ENCODE data around the gene CD40. TPM values are rescaled to one million over a fixed set of nuclear protein-coding genes. Genes with fewer than 3 reads are reported as not detected.

CD40 gene
- total and polyA plus RNA-seq, 10 of the 15 experiments (the other 5 are each of a cell fraction or from before 2014, with no cell fraction given), result 40.8 to 193 (median 89.5) TPM

DNA sequence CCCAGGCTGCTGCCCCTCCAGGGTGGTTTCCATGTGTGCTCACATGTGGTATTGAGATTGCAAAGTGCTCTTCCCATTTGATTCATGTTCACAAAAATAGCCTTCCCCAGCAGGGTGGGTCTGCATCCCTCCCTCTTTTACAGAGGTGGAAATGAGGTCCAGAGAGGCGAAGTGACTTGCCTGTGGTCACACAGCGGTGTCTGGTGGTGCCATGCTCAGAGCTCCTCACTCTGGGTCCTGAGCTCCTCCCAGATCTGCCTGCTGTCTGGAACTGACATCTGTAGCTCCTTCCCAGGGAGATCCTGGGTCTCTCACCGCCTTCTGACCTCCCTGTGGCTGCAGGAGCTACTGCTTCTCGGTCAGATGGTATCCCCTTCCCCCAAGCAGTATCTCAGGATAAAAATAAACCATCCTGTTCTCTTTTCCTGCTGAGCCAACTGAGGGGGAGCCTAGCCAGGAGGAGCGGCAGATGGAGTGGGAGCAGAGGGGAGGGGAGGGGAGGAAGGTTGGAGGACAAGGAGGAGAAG lies 11.9 kb downstream of the CD40 start (continued):
- TF ChIP-seq TARDBP (IDR thresholded peaks at IDR 0.05; ENCODE audit: borderline replicate concordance), result peak; percentile 65; the same call in 1 of the 2 replicates
- TF ChIP-seq MEF2A (IDR thresholded peaks at IDR 0.05; ENCODE audit: insufficient read depth, low read depth, low read length), result peak; percentile 78
- no peak for TF ChIP-seq SUZ12 (IDR thresholded peaks at IDR 0.05; ENCODE audit: unreplicated experiment)
- no peak for TF ChIP-seq MYC (IDR thresholded peaks at IDR 0.05; ENCODE audit: insufficient read depth, insufficient read length, insufficient replicate concordance, low read length, severe bottlenecking)
- 0 out of 2 replicates have a peak, but pooled peaks have one; percentile 44 for TF ChIP-seq CBX5 (IDR thresholded peaks at IDR 0.05; ENCODE audit: low read depth)
- no peak for TF ChIP-seq MTA2 (IDR thresholded peaks at IDR 0.05; ENCODE audit: low read depth)
- peak; percentile 16; the same call in 1 of the 2 replicates for TF ChIP-seq RELB (IDR thresholded peaks at IDR 0.05; ENCODE audit: low read depth)
- TF ChIP-seq EED (IDR thresholded peaks at IDR 0.05; ENCODE audit: low read depth), result peak; percentile 12; the same call in 1 of the 2 replicates
- 0 out of 2 replicates have a peak, but pooled peaks have one; percentile 18 for TF ChIP-seq BCL11A (IDR thresholded peaks at IDR 0.05; ENCODE audit: low read depth, low read length)
- 0 out of 2 replicates have a peak, but pooled peaks have one; percentile 7 for TF ChIP-seq YY1 (IDR thresholded peaks at IDR 0.05; ENCODE audit: low read depth, low read length)
- TF ChIP-seq ETV6 (conservative IDR thresholded peaks at IDR 0.05 in 1 of 2, IDR thresholded peaks at IDR 0.05 in 1 of 2; ENCODE audit: borderline replicate concordance in 1 of 2, low read depth in 1 of 2), result peak in 1 of 2 experiments; percentile 57; a peak in 1 of 4 replicates
- peak; percentile 54; the same call in 1 of the 2 replicates for TF ChIP-seq CREB1 (IDR thresholded peaks at IDR 0.05; ENCODE audit: low read depth)
- TF ChIP-seq EP300 (IDR thresholded peaks at IDR 0.05; ENCODE audit: borderline replicate concordance in 1 of 2, control insufficient read depth in 1 of 2, low read depth in 2 of 2, low read length in 2 of 2), result peak in 1 of 2 experiments; percentile 20; a peak in 1 of 4 replicates
- TF ChIP-seq IKZF1 (conservative IDR thresholded peaks at IDR 0.05), result 0 out of 2 replicates have a peak, but pooled peaks have one; percentile 19
- 0 out of 2 replicates have a peak, but pooled peaks have one; percentile 9 for TF ChIP-seq NR2F1 (conservative IDR thresholded peaks at IDR 0.05)
- peak; percentile 81 for TF ChIP-seq RUNX3 (IDR thresholded peaks at IDR 0.05; ENCODE audit: low read length)
- TF ChIP-seq BRCA1 (IDR thresholded peaks at IDR 0.05; ENCODE audit: low read depth, low read length), result no peak
- peak; percentile 54 for TF ChIP-seq NFIC (IDR thresholded peaks at IDR 0.05; ENCODE audit: low read depth, low read length)
- TF ChIP-seq PAX5 (IDR thresholded peaks at IDR 0.05; ENCODE audit: borderline replicate concordance, low read depth, low read length), result 0 out of 2 replicates have a peak, but pooled peaks have one; percentile 12
- TF ChIP-seq FOXM1 (IDR thresholded peaks at IDR 0.05; ENCODE audit: low read depth, low read length), result peak; percentile 72; the same call in 1 of the 2 replicates
- TF ChIP-seq, protein P1, sequence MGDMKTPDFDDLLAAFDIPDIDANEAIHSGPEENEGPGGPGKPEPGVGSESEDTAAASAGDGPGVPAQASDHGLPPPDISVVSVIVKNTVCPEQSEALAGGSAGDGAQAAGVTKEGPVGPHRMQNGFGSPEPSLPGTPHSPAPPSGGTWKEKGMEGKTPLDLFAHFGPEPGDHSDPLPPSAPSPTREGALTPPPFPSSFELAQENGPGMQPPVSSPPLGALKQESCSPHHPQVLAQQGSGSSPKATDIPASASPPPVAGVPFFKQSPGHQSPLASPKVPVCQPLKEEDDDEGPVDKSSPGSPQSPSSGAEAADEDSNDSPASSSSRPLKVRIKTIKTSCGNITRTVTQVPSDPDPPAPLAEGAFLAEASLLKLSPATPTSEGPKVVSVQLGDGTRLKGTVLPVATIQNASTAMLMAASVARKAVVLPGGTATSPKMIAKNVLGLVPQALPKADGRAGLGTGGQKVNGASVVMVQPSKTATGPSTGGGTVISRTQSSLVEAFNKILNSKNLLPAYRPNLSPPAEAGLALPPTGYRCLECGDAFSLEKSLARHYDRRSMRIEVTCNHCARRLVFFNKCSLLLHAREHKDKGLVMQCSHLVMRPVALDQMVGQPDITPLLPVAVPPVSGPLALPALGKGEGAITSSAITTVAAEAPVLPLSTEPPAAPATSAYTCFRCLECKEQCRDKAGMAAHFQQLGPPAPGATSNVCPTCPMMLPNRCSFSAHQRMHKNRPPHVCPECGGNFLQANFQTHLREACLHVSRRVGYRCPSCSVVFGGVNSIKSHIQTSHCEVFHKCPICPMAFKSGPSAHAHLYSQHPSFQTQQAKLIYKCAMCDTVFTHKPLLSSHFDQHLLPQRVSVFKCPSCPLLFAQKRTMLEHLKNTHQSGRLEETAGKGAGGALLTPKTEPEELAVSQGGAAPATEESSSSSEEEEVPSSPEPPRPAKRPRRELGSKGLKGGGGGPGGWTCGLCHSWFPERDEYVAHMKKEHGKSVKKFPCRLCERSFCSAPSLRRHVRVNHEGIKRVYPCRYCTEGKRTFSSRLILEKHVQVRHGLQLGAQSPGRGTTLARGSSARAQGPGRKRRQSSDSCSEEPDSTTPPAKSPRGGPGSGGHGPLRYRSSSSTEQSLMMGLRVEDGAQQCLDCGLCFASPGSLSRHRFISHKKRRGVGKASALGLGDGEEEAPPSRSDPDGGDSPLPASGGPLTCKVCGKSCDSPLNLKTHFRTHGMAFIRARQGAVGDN (IDR thresholded peaks at IDR 0.05), result no peak
- peak; percentile 88 for TF ChIP-seq SMARCA5 (IDR thresholded peaks at IDR 0.05)
- TF ChIP-seq BACH1 (IDR thresholded peaks at IDR 0.05; ENCODE audit: borderline replicate concordance), result peak; percentile 50; the same call in 1 of the 2 replicates
- TF ChIP-seq IRF4 (IDR thresholded peaks at IDR 0.05; ENCODE audit: low read depth, low read length), result peak; percentile 46

Data from GM12878 (cell line).